ENCODE data around the gene SPTBN4.

SPTBN4 gene

GRCh38 chr19:40502081-40502480, 35.3 kb downstream of the SPTBN4 start:
- Histone ChIP-seq H3F3A (ENCODE audit: insufficient read depth) (no peaks in the 10 kb centered on the region), H3K79me2 (ENCODE audit: insufficient read depth, low read length) (no peaks in the 10 kb centered on the region), H3K27me3 (ENCODE audit: low read length) (no peaks in the 10 kb centered on the region), H4K20me1 (ENCODE audit: low read depth, low read length) (no peaks in the 10 kb centered on the region), H3K4me3 (ENCODE audit: insufficient read depth, low read length, poor library complexity, severe bottlenecking) (no peak overlapping the region), H2AFZ (ENCODE audit: low read depth, low read length, severe bottlenecking) (no peak overlapping the region), H3K9me3 (ENCODE audit: insufficient read depth, low read length) (no peaks in the 10 kb centered on the region), H3K27ac (ENCODE audit: low read depth, low read length) (no peak overlapping the region), H3K36me3 (ENCODE audit: low read length) (no peaks in the 10 kb centered on the region), H3K4me2 (ENCODE audit: low read depth, low read length, poor library complexity, severe bottlenecking) (no peak overlapping the region), H3K9me2 (replicated peaks; ENCODE audit: insufficient read depth, low read length) (no peaks in the 10 kb centered on the region), H3K9ac (ENCODE audit: low read length) (no peak overlapping the region)
- TF ChIP-seq EZH2phosphoT487 (conservative IDR thresholded peaks at IDR 0.05; ENCODE audit: low read length) = no peak

- Histone ChIP-seq H2AFZ (ENCODE audit: low read depth, low read length, severe bottlenecking) (no peak overlapping the region), H3K9me3 (ENCODE audit: insufficient read depth, low read length) (no peaks in the 10 kb centered on the region), H3K79me2 (ENCODE audit: insufficient read depth, low read length) (no peaks in the 10 kb centered on the region), H3K9ac (ENCODE audit: low read length) (no peak overlapping the region), H3K4me2 (ENCODE audit: low read depth, low read length, poor library complexity, severe bottlenecking) (no peak overlapping the region), H3K27ac (ENCODE audit: low read depth, low read length) (no peak overlapping the region), H3K4me3 (ENCODE audit: insufficient read depth, low read length, poor library complexity, severe bottlenecking) (no peak overlapping the region), H3K36me3 (ENCODE audit: low read length) (no peaks in the 10 kb centered on the region), H3F3A (ENCODE audit: insufficient read depth) (no peaks in the 10 kb centered on the region), H4K20me1 (ENCODE audit: low read depth, low read length) (no peaks in the 10 kb centered on the region), H3K27me3 (ENCODE audit: low read length) (no peaks in the 10 kb centered on the region), H3K9me2 (replicated peaks; ENCODE audit: insufficient read depth, low read length) (no peaks in the 10 kb centered on the region)
- TF ChIP-seq EZH2phosphoT487 (conservative IDR thresholded peaks at IDR 0.05; ENCODE audit: low read length) (no peak), CTCF (IDR thresholded peaks at IDR 0.05; ENCODE audit: insufficient read depth, low read length, poor library complexity, severe bottlenecking) (no peak)
Measured at GRCh38 chr19:40502647-40503319, 36.0 kb downstream of the SPTBN4 start.

- Histone ChIP-seq H3K79me2 (ENCODE audit: insufficient read depth, low read length) (no peaks in the 10 kb centered on the region), H2AFZ (ENCODE audit: low read depth, low read length, severe bottlenecking) (no peak overlapping the region), H3F3A (ENCODE audit: insufficient read depth) (no peaks in the 10 kb centered on the region), H3K9ac (ENCODE audit: low read length) (no peak overlapping the region), H3K4me2 (ENCODE audit: low read depth, low read length, poor library complexity, severe bottlenecking) (no peak overlapping the region), H3K4me3 (ENCODE audit: insufficient read depth, low read length, poor library complexity, severe bottlenecking) (no peak overlapping the region), H3K36me3 (ENCODE audit: low read length) (no peaks in the 10 kb centered on the region), H3K27me3 (ENCODE audit: low read length) (no peaks in the 10 kb centered on the region), H3K9me2 (replicated peaks; ENCODE audit: insufficient read depth, low read length) (no peaks in the 10 kb centered on the region), H3K9me3 (ENCODE audit: insufficient read depth, low read length) (no peaks in the 10 kb centered on the region), H3K27ac (ENCODE audit: low read depth, low read length) (no peak overlapping the region), H4K20me1 (ENCODE audit: low read depth, low read length) (no peaks in the 10 kb centered on the region)
- TF ChIP-seq EZH2phosphoT487 (conservative IDR thresholded peaks at IDR 0.05; ENCODE audit: low read length) (no peak), CTCF (IDR thresholded peaks at IDR 0.05; ENCODE audit: insufficient read depth, low read length, poor library complexity, severe bottlenecking) (no peak)
Measured at GRCh38 chr19:40503320-40503695, 36.5 kb downstream of the SPTBN4 start.

GRCh38 chr19:40506099-40506498, 39.3 kb downstream of the SPTBN4 start:
- TF ChIP-seq CTCF (IDR thresholded peaks at IDR 0.05; ENCODE audit: insufficient read depth, low read length, poor library complexity, severe bottlenecking) (no peak), EZH2phosphoT487 (conservative IDR thresholded peaks at IDR 0.05; ENCODE audit: low read length) (no peak)
- H3K4me2 ChIP-seq (ENCODE audit: low read depth, low read length, poor library complexity, severe bottlenecking) = no peak overlapping the region

More at GRCh38 chr19:40506099-40506498, 39.3 kb downstream of the SPTBN4 start:
- Histone ChIP-seq H3K27ac (ENCODE audit: low read depth, low read length) (no peak overlapping the region), H3K27me3 (ENCODE audit: low read length) (no peaks in the 10 kb centered on the region), H3K36me3 (ENCODE audit: low read length) (no peaks in the 10 kb centered on the region), H3F3A (ENCODE audit: insufficient read depth) (no peaks in the 10 kb centered on the region), H3K9me2 (replicated peaks; ENCODE audit: insufficient read depth, low read length) (no peaks in the 10 kb centered on the region), H4K20me1 (ENCODE audit: low read depth, low read length) (no peaks in the 10 kb centered on the region), H3K79me2 (ENCODE audit: insufficient read depth, low read length) (no peaks in the 10 kb centered on the region), H3K9ac (ENCODE audit: low read length) (no peak overlapping the region), H3K4me3 (ENCODE audit: insufficient read depth, low read length, poor library complexity, severe bottlenecking) (no peak overlapping the region), H3K9me3 (ENCODE audit: insufficient read depth, low read length) (no peaks in the 10 kb centered on the region), H2AFZ (ENCODE audit: low read depth, low read length, severe bottlenecking) (no peak overlapping the region)

All from SU-DHL-6 (cell line).